ENCODE results near the gene SUGCT.

SUGCT gene

DNA sequence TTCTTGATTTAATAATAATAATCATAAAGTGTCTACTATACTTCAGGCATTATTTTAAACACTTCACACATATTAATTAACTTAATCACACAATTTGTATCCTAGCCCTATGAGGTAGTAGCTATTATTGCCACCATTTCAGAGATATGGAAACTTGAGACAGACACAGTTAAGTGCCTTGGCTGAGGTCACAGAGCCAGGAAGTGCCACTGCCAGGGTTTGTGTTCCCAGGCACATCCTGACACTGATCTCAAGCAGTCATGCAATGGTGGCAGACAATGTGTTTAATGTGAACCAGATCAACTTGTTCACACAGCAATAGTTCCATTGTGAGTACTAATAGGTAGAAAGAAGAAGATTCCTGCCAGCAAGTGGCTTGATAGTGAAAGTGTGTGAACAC lies 666.0 kb downstream of the SUGCT start:
- DNase-seq: no peak

DNA sequence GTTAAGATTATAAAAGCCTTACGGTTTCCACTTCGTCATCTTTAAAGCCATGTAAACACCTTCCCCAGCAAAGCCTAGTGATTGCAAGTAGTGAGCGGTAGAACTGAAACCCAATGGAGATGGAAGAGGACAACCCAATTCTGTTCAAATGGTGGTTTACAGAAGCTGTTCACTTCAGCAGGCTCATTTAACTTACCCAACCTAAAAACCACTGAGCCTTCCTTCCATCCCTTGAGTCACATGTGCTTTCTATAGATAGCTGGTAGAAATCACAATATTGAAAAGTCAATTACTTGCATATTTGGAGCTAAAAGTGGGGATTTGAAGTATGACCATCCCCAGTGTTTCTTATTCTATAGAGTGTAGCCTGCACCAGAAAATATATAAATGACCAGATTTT lies 667.7 kb downstream of the SUGCT start:
- DNase-seq: no peak

DNA sequence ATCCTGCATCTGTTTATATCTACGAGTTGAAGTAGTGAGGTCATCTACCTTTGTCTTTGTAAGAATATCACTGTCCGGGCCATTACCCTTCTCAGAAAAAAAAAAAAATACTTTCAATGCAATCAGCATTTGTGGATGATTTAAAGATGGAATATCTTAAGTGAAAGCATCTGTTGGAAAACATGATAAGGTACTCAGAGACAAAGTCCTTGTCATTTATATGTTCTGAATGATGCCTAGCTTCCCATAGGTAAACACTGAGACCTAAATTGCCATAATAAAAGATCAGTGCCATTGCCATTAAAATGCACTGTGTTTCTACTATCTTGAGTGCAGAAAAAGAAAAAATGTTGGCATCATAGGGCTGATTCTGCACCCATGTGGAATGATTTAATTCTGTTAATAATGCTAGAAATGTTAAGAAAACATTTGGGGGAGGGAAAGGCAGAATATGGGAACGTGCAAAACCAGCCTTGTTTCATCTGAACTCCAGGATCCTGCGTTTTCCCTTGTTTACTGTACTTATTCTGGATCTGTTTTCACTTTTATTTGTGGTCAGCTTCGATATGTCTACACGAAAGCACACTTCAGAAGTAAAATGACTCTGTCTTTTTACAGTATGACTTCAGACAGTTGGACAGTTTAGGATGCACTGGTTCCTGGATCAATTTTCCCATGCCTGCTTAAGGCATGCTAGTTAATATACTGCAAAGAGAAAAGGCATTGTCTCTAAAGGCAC lies 669.8 kb downstream of the SUGCT start:
- no peak for DNase-seq

DNA sequence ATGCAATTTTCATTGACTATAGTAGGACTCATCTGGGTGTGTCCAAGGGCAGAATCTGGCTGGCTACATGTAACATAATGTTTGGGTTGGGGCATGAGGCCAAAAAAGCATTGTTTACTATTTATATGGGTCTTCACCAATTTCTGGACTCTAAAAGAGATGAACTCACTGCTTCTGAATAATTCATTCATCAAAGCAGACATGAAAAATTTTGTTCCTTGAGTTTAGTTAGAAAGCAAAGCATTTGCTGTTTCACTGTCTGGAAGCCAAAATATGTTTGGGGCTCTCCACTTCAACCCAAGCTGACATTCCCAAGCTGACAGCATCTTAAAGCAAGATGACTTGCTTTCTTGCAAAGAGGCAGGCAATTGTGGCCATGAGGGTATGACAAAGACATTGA lies 670.6 kb downstream of the SUGCT start:
- no peak for DNase-seq

DNA sequence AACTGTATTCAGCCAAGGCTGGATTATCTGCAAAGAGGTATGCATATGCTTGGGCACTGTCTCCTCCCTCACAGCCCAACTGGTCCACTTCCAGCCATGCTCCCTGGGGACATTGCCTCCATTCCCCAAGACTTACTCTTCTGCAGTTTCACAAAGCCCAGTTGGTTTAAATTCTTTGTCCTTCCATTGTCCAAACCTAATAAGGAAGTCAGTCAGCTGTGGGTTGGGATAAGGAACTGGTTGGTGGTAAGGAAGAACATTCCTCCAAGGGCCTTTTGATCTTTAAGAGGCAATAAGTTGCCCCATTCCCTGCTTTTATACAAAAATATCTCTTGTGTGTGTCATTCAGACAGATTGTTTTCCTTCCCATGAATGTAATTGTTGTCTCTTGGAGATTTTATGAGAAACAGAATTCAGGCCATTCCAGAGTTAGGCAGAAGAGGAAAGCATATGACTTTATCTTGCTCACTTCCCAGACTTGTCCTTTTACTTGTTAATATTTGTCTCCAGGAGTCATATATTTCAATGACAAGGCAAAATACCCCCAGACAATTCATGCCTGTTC lies 673.7 kb downstream of the SUGCT start:
- DNase-seq: no peak

DNA sequence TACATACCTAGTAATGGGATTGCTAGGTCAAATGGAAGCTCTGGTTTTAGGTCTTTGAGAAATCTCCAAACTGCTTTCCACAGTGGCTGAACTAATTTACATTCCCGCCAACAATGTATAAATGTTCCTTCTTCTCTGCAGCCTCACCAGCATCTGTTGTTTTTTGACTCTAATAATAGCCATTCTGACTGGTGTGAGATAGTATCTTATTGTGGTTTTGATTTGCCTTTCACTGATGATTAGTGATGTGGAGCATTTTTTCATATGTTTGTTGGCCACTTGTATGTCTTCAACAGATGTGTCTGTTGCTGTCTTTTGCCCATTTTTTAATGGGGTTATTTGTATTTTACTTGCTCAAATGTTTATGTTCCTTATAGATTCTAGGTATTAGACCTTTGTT lies 675.5 kb downstream of the SUGCT start:
- DNase-seq: no peak

DNA sequence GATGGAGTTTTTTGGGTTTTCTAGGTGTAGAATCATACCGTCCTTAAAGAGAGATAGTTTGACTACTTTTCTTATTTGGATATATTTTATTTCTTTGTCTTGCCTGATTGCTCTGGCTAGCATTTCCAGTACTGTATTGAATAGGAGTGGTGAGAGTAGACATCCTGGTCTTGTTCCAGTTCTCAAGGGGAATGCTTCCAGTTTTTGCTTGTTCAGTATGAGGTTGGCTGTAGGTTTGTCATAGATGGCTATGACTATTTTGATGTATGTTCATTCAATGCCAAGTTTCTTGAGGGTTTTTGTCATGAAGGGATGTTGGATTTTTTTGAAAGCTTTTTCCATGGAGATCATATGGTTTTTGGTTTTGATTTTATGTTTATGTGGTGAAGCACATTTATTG lies 676.9 kb downstream of the SUGCT start:
- DNase-seq: no peak

DNA sequence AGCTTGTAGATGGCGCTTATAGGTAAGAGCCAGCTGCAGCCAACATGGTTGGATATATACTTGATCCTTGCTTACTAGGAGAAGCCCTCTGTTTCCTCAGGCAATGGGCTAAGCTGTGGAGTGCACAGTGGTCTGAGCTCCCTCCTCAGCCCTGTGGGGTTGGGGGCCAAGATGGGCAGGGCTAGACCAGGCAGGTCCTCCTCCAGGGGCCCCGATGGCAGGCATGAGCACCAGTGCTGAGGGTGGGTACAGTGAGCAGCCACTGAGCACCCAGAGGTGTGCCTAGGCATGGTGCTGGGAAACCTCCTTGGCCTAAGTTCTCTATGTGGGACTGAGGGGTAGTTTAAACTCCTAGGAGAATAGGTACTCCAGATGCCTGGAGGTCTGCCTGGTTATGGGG lies 680.2 kb downstream of the SUGCT start:
- no peak for DNase-seq

DNA sequence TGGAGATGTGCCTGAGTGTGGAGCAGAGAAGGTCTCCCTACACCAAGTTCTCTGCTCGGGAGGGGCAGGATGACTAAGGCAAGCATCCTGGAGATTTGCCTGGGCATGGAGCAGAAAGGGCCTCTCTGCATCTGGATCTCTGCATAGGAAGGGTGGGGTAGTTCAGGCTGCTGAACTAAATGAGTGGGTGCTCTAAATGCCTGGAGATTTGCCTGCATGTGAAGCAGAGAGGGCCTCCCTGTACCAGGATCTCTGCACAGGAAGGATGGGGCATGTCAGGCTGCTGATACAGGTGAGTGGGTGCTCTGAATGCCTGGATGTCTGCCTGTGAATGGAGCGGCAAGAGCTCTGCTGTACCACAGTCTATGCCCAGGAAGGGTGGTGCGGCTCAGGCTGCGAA lies 680.7 kb downstream of the SUGCT start:
- no peak for DNase-seq

DNA sequence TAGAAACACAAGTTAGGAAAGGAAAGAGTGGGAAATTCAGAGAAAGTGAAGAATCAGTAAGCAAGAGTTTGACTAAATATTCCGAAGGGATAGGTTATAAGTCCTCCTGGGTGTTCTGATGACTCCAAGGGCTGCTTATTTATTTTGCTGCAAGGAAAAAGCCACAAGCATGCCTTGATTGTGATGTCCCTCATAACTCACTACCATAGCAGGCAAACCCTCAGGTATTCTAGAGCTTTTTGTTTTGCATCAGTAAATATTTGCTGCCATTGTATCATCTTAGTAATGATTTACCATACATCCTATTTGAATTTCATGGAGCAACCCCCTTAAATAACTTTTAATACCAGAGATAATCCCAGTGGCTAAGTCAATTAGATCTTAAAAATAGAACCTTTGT lies 688.1 kb downstream of the SUGCT start:
- DNase-seq: no peak

DNA sequence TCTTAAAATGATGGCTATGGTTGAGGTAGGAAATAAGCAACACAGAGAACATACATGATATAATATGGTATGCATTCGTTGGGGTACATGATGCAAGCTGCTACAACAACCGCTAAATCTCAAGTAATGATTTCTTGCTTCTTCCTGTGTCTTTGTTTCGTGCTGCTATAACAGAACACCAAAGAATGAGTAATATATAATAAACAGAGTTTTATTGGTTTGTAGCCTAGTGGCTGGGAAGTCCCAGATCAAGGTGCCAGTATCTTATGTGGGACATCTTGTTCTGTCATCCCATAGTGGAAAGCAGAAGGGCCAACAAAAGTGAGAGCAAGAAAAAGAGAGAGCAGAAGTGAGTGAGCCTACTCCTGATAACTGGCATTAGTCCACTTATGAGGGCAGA lies 689.7 kb downstream of the SUGCT start:
- no peak for DNase-seq

DNA sequence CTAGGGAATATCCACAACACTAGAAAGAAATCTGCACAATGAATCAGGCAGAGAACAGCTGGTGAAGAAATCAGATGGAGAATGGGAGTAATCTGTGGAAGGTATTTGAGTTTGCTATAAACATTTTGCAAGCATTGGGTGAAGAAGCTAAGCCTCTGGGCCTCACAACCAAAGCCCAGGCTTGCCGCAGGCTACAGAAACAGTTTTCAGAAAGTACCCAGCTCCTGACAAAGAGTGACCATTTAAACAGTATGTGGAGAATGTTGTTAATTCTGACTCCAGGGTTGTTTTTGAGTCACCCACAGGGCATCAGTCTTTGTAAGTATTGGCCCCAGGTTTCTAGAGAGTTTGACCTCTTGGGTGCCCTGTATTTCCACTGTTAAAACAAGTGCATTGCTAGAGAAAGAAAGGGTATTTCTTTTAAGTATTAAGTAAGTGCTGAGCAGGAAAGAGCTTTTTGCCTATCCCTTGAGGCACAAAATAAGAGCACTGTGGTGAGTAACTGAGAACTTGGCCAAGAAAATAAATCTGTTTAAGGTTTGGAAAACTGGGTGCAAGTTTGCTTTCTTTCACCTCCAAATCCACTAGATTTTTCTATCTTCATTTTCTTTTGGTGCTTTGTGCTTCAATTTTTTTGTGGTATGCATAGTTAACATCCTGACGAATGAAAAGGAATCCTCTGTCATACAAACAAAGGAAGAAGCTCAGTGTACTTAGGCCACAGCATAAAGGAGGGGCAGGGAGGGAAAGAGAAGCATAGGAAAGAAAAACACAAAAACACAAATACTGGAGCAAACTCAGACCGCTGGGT lies 691.8 kb downstream of the SUGCT start:
- no peak for DNase-seq

DNA sequence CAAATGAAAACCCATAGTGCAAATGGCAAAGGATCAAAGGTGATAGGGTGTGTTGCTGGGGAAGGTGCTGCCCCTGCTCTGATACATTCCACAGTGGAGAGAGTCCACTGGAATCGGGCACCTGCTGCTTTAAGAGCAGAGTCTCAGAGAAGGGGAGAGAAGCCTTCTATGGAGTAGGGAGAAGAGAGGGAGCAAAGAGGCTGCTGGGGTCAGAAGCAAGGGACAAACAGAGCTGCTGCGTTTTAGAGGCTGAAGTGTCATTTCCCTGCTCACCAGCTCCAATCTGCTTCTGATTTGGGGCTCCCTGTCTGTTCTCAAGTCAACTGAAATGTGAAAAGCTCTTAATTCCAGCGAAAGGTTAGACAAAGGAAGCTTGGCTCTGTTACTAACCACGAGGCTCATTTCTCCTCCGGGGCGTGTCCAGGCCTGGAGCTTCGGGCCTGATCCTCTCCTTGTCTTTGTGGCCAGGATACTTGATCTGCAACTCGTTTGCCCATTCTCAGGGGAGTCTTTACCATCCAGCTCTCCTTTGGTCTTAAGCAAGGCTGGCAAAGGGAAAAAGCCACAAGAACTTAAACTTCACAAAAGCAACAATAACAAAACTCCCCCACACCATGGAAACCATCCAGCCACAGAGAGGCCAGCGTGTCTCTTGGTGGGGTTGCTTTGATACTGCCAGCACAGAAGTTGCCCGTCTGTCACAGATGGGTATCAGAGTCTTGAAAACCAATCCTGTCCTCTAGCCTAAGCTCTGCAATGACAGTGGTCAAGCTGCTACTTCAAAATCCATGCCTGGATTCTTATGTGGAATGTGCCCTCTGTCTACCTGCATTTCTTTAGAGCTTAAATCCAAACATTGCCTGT lies 692.6 kb downstream of the SUGCT start:
- DNase-seq: no peak

DNA sequence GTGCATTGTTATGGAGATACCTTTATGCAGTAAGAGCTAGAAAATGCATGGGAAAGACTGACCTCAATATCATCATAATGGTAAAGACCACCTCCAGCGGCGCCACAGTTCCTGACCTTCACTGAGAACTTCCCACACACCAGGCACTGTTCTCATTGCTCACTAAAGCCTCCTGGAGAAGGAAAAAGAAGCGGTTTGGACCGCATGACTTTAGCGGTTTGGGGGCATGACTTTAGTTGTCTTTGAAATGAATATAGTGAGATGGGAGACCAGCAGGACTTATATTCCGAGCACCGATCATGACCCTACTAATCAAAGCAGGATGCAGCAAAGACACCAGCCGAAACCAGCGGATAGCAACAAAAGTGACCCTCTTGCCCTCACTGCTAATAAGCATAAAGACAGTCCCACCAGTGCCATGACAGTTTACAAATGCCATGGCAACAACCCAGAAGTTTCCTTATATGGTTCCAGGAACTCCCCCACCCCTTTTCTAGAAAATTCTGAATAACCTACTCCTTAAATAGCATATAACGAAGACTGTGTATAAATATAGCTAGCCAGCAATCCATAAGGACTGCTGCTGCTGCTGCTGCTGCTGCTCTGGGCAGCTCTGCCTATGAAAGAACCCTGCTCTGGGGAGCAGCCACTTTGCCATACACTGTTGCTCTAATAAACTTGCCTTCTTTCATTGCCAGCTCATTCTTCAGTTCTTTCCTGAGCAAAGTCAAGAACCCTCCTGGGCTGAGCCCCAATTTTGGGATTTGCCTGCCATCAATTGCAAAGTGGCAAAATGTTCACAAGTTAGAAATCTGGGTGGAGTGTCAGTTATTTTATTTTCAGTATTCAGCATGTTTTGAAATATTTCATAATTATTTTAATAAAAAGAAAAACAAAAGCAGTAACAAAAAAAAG lies 694.1 kb downstream of the SUGCT start:
- DNase-seq: no peak

DNA sequence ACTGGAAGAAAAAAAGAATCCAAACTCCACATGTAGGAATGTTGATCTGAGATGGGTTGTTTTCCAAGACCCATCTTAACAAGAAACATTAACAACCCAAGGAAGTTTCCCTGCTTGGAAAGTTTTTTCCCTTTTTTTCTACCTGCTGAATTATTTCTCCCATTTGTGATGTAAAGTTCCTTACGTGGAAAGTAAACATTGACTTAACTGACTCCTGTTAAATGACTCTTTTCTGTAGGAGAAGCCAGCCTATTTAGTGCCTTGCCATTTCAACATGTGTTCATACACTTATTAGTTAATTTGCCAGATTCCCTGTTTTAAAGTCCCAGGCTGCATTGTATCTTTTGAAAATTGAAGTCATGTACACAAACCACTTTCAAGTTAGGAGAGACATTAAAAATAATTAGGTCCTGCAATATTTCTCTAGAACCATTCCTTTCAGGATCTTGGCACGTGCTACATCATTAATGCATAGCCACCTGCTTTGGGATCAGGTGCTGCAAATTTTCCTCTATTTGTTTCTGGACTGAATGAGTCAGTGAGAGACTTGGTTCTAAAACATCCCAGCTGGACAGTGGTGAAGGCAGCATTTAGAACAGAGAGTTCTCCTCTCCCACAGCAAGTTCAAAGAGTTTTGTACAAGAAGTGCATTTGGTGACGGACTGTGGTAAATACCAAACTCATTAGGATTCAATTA lies 698.5 kb downstream of the SUGCT start:
- DNase-seq: no peak

DNA sequence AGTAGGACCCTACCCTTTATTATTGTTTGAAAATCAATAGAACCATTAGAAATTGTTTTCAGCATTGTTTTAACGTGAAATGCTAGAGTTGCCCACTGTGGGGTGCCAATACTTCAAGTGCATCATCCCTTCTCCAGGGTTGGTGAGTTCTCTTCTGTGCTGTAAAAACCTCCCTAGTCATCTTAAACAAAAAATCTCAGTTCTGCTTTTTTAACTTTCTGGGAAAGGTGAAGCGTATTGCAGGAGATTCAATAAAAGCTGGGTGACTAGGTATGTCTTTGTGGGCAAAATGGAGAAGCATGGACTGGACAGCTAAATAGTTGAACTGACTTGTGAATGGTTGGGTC lies 699.1 kb downstream of the SUGCT start:
- no peak for DNase-seq

DNA sequence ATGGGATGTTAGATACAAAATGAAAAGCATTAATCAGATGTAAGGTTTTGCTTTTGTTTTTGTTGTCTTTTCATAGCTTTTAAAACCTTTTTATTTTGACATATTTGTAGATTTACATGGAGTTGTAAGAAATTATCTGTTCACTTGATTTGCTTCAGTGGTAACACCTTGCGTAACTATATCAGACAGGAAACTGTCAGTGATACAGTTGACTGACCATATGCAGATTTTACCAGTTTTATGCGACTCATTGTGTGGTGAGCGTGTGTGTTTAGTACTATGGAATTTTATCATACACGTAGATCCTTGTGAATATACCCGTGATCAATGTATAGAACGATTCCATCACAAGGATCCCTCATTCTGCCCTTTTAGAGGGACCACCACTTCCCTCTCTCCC lies 701.4 kb downstream of the SUGCT start:
- no peak for DNase-seq

DNA sequence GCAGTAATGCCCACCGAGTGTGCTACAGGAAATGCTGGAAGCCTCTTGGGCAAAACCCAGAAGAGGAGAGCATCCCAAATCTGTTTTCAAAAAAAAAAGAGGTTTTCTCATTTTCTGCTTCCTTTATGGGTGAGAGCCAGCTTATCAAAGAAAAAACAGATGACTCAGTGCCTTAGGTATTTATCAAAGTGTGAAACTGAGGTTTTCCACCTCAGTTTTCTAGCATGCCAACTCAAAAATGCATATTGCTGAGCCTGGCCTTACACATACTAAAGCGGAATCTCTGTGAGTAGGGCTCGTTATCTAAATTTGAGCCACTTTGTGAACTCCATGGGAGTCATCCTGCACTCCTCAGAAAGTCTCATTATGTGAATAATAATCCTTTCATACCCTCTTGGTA lies 705.1 kb downstream of the SUGCT start:
- no peak for DNase-seq

DNA sequence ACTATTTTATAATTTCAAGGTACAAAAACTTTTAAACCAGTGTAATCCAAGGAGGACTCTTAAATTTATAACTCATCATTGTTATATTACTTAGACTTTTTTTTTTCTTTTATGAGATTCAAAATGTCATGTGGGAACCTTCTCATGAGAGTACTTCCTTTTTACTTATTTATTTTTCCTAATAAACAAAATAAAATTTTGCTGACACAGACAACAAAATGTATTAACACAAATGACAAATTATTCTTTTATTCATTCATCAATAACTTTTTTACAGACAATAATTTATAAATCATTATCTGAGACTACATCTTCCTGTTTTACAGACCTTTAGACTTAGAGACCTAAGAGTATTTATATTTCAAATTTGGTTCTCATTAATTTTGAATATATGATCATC lies 706.2 kb downstream of the SUGCT start:
- DNase-seq: no peak

DNA sequence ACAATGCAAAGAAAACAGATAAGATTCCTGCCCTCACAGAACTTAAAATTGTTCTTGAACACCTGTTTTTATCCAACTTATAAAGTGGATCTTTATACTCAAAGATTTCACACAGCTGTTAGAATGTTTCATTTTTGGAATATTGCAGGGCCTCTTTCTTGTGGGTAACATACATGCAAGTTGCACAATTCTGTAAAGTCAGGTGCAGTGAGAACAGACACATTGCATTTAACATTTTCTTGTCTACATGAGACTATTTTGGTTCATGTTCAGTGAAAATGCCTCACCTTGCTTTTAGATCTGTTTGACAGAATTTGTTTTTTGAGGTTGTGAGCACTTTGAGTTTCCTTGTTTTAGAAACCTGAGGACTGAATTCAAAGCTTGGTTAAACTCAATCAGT lies 707.8 kb downstream of the SUGCT start:
- DNase-seq: no peak

DNA sequence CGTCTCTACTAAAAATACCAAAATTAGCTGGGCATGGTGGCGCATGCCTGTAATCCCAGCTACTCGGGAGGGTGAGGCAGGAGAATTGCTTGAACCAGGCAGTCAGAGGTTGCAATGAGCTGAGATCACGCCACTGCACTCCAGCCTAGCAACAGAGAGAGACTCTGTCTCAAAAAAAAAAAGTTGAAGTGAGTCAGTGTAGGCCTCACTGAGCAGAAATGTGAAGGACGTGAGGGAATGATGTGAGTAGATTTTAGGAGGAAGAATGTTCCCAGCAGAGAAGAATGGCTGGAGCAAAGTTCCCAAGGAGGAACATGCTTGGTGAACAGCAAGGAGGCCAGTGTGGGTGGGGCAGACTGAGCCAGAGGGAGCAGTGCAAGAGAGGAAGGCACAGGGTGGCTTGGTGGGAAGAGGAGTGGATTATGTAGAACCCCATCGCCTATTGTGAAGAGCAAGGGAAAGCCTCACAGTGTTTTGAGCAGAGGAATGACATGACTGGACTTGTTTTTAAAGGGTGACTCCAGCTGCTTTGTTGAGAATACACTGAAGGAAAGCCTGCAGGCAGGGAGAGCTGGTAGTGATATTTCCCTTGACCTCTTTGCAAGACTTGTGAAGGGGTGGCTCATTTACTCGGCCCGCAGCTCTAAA lies 708.7 kb downstream of the SUGCT start:
- DNase-seq: no peak
